Measurements from ENCODE around the gene FAM168A.

The FAM168A gene

DNA sequence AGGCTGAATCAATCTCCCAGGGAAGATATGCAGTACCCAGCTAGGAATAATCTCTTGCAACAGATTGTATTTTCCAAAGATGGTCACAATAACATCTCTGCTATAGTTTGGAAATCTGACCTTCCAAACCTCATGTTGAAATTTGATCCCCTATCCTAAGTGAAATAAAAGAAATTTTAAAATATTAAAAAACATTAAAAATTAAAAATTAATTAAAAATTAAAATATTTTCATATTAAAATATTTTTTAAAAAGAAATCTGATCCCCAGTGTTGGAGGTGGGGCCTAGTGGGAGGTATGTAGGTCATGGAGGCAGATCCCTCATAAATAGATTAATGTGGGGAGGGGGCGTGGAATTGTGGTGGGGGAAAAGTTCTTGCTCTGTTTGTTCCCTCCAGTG is 79.7 kb downstream of the FAM168A start:
- TF ChIP-seq, protein P1, sequence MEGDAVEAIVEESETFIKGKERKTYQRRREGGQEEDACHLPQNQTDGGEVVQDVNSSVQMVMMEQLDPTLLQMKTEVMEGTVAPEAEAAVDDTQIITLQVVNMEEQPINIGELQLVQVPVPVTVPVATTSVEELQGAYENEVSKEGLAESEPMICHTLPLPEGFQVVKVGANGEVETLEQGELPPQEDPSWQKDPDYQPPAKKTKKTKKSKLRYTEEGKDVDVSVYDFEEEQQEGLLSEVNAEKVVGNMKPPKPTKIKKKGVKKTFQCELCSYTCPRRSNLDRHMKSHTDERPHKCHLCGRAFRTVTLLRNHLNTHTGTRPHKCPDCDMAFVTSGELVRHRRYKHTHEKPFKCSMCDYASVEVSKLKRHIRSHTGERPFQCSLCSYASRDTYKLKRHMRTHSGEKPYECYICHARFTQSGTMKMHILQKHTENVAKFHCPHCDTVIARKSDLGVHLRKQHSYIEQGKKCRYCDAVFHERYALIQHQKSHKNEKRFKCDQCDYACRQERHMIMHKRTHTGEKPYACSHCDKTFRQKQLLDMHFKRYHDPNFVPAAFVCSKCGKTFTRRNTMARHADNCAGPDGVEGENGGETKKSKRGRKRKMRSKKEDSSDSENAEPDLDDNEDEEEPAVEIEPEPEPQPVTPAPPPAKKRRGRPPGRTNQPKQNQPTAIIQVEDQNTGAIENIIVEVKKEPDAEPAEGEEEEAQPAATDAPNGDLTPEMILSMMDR (conservative IDR thresholded peaks at IDR 0.05; ENCODE audit: control insufficient read depth, insufficient read depth, low read depth, low read length) = no peak
- DNase-seq (ENCODE audit: low read depth) = no peak
- no peak overlapping the region for H3K4me3 ChIP-seq (ENCODE audit: control insufficient read depth, low read depth, low read length)

DNA sequence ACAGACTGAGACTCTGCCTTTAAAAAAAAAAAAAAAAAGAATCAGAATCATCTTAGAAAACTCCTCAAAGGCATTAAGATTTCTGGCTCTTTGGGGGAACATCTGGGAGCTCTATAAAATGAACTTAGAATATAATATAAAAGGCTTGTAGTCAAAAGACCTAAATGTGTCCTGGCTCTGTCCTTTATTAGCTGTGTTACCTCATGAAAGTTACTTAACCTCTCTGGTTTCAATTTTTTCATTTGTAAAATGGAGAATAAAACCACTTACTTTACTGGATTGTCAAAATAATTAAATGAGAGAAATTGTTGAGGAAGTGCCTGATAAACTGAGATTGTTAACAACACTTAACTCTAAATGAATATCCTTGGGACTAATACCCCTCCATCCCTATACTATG is 81.8 kb downstream of the FAM168A start:
- no peak for DNase-seq (ENCODE audit: low read depth)
- TF ChIP-seq, protein P1 (conservative IDR thresholded peaks at IDR 0.05; ENCODE audit: control insufficient read depth, insufficient read depth, low read depth, low read length) = no peak
- H3K4me3 ChIP-seq (ENCODE audit: control insufficient read depth, low read depth, low read length) = no peak overlapping the region

DNA sequence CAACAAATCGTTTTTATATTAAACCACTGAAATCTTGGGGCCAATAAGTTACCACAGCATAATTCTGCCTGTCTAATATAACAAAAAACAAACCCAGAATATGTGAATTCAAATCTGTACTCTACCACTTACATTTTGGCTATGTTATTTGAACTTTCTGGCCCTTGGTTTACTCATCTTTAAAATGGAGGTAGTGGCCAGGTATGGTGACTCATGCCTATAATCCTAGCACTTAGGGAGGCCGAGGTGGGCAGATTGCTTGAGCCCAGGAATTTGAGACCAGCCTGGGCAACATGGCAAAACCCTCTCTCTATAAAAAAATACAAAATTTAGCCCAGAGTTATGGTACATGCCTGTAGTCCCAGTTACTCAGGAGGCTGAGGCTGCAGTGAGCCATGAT is 84.2 kb downstream of the FAM168A start:
- DNase-seq (ENCODE audit: low read depth) = no peak
- TF ChIP-seq, protein P1 (conservative IDR thresholded peaks at IDR 0.05; ENCODE audit: control insufficient read depth, insufficient read depth, low read depth, low read length) = no peak
- H3K4me3 ChIP-seq (ENCODE audit: control insufficient read depth, low read depth, low read length) = no peak overlapping the region

DNA sequence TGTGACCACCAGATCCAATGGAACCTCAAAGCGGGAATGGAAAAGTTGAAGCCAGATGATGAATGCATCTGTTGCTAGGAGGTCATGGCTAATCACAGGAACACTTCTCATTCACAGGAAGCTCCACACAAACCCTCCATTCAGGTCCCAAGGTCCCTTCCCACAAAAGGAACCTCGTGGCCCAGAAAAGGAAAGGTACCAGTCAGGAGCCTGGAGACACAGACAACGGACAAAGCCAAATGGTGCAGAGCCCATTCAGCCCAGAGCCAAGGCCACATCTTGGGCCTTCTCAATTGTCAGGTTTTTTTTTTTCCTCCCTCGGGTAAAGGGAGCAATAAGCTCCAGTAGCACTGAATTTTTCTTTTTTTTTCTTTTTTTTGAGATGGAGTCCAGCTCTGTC is 87.0 kb downstream of the FAM168A start:
- TF ChIP-seq, protein P1 (conservative IDR thresholded peaks at IDR 0.05; ENCODE audit: control insufficient read depth, insufficient read depth, low read depth, low read length) = no peak
- H3K4me3 ChIP-seq (ENCODE audit: control insufficient read depth, low read depth, low read length) = no peak overlapping the region
- DNase-seq (ENCODE audit: low read depth) = no peak

DNA sequence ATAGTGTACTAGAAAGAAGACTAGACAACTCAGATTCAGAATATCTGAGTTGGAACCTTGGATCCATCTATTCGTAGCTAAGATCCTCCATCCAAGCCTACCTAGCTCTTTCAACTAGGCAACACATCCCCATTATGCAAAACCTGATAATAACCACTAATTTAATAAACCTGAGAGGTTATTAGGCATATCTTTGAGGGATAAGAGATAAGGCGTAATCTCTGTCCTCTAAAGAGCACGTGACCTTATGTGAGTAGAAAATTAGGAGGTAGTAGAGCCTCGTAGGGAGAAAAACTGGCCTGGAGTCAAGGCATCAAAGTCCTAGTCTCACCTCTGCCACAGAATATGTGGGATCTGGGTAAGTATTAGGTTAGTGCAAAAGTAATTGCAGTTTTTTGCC is 87.8 kb downstream of the FAM168A start:
- no peak overlapping the region for H3K4me3 ChIP-seq (ENCODE audit: control insufficient read depth, low read depth, low read length)
- no peak for DNase-seq (ENCODE audit: low read depth)
- TF ChIP-seq, protein P1 (conservative IDR thresholded peaks at IDR 0.05; ENCODE audit: control insufficient read depth, insufficient read depth, low read depth, low read length) = no peak

DNA sequence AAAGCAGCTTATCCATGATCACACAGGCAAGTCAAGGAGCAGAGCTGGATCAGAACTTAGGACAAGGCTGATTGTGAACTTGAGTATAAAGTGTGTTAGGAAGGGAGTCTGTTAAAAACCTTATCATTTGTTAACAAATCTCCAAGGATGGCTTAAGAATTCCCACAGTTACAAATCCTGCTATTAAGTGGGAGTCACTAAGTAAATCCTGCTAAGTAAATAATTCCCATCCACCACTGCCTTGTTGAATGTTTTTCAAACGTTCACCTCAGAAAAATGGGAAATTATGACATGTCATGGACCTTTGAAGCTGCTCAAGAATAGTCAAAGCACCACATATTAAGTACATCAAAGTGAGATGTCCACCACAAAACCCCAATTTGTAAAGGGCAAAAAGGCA is 88.7 kb downstream of the FAM168A start:
- TF ChIP-seq, protein P1 (conservative IDR thresholded peaks at IDR 0.05; ENCODE audit: control insufficient read depth, insufficient read depth, low read depth, low read length) = no peak
- DNase-seq (ENCODE audit: low read depth) = no peak
- no peak overlapping the region for H3K4me3 ChIP-seq (ENCODE audit: control insufficient read depth, low read depth, low read length)
